Prostate gland (tissue), 2 donors: ENCODE results near the gene BCR. TPM values are rescaled to one million over a fixed set of nuclear protein-coding genes. Genes with fewer than 3 reads are reported as not detected.

Source experiments
- DNase-seq: peaks from one replicate; pipeline ENCODE4 v3.0.0-alpha.2; 2019; ENCODE audit warnings: low spot score
- H3K27ac ChIP-seq, 2 donors: fragments of 200-600 bp; sonication (generic); 2 replicates each; pipeline ENCODE4 v1.5.1; 2017 to 2019
- H3K27me3 ChIP-seq: fragments of 200-600 bp; sonication (generic); replicated peaks from 2 replicates; pipeline ENCODE4 v1.5.1; 2019; ENCODE audit not compliant: insufficient read depth
- H3K36me3 ChIP-seq, 2 donors: fragments of 200-600 bp; sonication (generic); 1 replicate in 1 of 2; 2 replicates in 1 of 2; pipeline versions ENCODE4 v1.5.1 to v1.8.1; 2017 to 2019
- H3K4me1 ChIP-seq: fragments of 200-600 bp; sonication (generic); replicated peaks from 2 replicates; pipeline ENCODE4 v1.5.1; 2019
- H3K4me3 ChIP-seq, 2 donors: fragments of 200-600 bp; sonication (generic); 2 replicates each; pipeline ENCODE4 v1.5.1; 2017 to 2019
- H3K9me3 ChIP-seq: fragments of 200-600 bp; sonication (generic); 2 replicates; pipeline ENCODE4 v1.5.1; 2017
- POLR2A ChIP-seq: fragments of 450-650 bp; IDR thresholded peaks from one replicate; pipeline ENCODE4 v1.6.1; 2016; ENCODE audit warnings: antibody characterized with exemption, mild to moderate bottlenecking
- POLR2AphosphoS5 ChIP-seq: sonication (generic); formaldehyde crosslinking; IDR thresholded peaks from one replicate; pipeline ENCODE4 v1.6.1; 2017; ENCODE audit warnings: antibody characterized with exemption
- WGBS: methylation state at CpG from one replicate; pipeline ENCODE4 v1.1.5; 2018; 5-methylcytosine and 5-hydroxymethylcytosine counted together
- intact Hi-C: fragments of 100-400 bp; cut with DNase I; formaldehyde crosslinking; loops from one replicate; pipeline ENCODE4 v1.14.2; 2022
- total RNA-seq, 2 donors: library from RNA; depleted of rRNA; stranded (reverse); fragments of >200 nt; gene quantifications; one replicate each; pipeline ENCODE4 v1.1.0, GENCODE V29; 2016
- TF ChIP-seq, protein P1 (sequence below), 4 experiments: fragments of 200-600 bp in 2 of 4; fragments of 450-650 bp in 2 of 4; sonication (generic) in 2 of 4; IDR thresholded peaks; 1 replicate in 3 of 4; 2 replicates in 1 of 4; pipeline ENCODE4 v1.5.1; 2016 to 2019; ENCODE audit warnings: antibody characterized with exemption in 4 of 4, mild to moderate bottlenecking in 2 of 4, moderate library complexity in 2 of 4

Gene BCR
- total RNA-seq, 2 donors from 2014 or later: 32.7 to 88.8 TPM

DNA sequence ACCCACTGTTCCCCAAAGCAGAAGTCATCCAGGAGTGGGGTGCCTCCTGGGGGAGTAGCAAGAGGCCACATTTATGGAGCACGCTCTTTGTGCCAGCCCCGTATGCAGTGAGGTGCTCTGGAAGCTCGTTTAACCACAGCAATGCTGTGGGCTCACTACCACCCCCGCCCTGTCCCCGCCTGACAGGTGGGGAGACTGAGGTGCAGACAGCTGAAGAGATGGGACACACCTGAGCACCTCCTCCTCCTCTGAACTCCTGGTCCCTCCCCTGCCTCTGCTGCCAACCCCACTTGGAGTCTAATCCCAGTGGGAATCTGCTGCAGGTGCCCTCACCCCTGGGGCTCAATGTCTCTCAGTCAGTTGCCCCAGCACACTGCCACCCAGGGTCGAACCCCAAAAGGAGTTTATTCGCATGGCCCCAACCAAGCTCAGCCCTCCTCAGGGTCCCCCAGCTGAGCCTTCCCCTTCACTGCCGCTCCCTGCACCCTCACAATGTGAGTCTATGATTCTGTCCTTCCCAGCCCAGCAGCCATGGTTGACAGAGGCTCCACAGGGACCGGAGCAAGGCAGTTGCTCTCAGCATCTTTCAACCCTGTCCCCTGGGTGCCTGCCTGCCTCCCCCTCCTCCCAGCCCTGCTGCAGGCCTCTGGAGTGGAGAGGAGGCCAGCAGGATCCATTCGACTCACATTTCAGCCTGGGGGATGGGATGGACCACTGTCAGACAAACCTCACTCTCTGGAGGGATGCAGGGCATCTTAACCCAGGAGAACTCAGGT, 13.3 kb upstream of the BCR start:
- no peak overlapping the region for H3K27ac ChIP-seq
- intact Hi-C loops: no loop called here
- no peak overlapping the region for H3K4me3 ChIP-seq
- TF ChIP-seq, protein P1, sequence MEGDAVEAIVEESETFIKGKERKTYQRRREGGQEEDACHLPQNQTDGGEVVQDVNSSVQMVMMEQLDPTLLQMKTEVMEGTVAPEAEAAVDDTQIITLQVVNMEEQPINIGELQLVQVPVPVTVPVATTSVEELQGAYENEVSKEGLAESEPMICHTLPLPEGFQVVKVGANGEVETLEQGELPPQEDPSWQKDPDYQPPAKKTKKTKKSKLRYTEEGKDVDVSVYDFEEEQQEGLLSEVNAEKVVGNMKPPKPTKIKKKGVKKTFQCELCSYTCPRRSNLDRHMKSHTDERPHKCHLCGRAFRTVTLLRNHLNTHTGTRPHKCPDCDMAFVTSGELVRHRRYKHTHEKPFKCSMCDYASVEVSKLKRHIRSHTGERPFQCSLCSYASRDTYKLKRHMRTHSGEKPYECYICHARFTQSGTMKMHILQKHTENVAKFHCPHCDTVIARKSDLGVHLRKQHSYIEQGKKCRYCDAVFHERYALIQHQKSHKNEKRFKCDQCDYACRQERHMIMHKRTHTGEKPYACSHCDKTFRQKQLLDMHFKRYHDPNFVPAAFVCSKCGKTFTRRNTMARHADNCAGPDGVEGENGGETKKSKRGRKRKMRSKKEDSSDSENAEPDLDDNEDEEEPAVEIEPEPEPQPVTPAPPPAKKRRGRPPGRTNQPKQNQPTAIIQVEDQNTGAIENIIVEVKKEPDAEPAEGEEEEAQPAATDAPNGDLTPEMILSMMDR (IDR thresholded peaks at IDR 0.05): no peak
- WGBS: 75% methylated on average over 10 of the region's 10 CpGs
- H3K9me3 ChIP-seq: no peaks in the 10 kb centered on the region
- H3K4me1 ChIP-seq: peaks cover 6% of the 10 kb centered on the region
- DNase-seq: no peak
- no peaks in the 10 kb centered on the region for H3K27me3 ChIP-seq
- H3K36me3 ChIP-seq: no peaks in the 10 kb centered on the region

DNA sequence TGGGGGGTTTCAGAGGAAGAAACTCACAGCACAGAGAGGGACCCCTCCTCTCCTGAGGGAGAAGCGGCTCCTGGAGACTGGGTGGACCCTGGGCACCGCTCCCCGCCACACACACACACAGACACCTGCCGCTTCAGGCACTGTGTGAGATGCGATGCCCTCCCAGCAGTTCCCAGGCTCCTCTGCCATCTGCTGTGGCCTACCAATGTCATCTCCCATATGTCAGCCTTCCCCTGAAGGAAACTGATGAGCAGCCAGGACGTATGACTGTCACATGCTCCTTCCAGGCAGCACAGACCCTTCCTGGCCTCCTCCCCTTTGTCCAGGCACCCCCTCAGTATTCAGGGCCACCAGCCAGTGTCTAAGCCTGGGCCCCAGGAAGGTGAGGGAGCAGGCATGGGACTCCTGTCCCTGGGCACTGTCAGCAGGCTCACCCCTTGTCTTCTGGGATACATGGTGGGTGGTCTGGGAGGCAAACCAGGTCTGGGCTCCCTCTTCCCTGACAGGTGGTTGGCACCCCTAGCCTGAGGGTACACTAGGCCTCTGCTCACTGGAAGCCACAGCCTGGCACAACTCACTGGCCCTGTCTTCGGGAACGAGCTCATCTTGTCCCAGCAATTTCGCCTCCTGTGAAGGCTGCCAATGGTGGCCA, 11.8 kb upstream of the BCR start:
- 90% methylated on average over 6 of the region's 9 CpGs for WGBS
- TF ChIP-seq POLR2A (no peak), POLR2AphosphoS5 (no peak)
- TF ChIP-seq, protein P1 (IDR thresholded peaks at IDR 0.05): no peak
- DNase-seq: no peak
- H3K27me3 ChIP-seq: no peaks in the 10 kb centered on the region
- no peaks in the 10 kb centered on the region for H3K9me3 ChIP-seq
- no peak overlapping the region for H3K27ac ChIP-seq
- H3K4me3 ChIP-seq: no peak overlapping the region
- no peaks in the 10 kb centered on the region for H3K36me3 ChIP-seq
- H3K4me1 ChIP-seq: peaks cover 6% of the 10 kb centered on the region
- intact Hi-C loops: no loop called here

DNA sequence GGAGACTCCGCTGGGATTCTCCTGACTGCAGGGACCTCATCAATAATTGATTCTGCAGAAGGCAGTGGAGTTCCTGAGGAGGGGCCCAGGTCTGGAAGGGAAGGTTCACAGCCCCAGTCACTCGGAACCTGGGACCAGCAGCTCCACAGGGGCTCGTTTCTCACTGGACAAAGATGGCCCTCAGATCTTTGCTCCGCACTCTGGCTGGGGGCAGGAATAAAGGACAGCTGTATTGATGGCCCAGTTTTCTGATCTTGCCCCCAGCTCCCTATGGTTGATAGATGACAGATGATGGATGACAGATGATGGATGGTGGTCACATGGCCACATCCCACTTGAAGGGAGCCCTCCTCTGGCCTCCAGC, 11.3 kb upstream of the BCR start:
- TF ChIP-seq POLR2AphosphoS5 (no peak), POLR2A (no peak)
- TF ChIP-seq, protein P1 (IDR thresholded peaks at IDR 0.05): no peak
- H3K27me3 ChIP-seq: no peaks in the 10 kb centered on the region
- H3K4me3 ChIP-seq: no peak overlapping the region
- intact Hi-C loops: no loop called here
- DNase-seq: no peak
- peaks cover 3% of the 10 kb centered on the region for H3K4me1 ChIP-seq
- WGBS: 100% methylated on average over 3 of the region's 4 CpGs
- H3K27ac ChIP-seq: no peak overlapping the region
- H3K9me3 ChIP-seq: no peaks in the 10 kb centered on the region
- no peaks in the 10 kb centered on the region for H3K36me3 ChIP-seq

DNA sequence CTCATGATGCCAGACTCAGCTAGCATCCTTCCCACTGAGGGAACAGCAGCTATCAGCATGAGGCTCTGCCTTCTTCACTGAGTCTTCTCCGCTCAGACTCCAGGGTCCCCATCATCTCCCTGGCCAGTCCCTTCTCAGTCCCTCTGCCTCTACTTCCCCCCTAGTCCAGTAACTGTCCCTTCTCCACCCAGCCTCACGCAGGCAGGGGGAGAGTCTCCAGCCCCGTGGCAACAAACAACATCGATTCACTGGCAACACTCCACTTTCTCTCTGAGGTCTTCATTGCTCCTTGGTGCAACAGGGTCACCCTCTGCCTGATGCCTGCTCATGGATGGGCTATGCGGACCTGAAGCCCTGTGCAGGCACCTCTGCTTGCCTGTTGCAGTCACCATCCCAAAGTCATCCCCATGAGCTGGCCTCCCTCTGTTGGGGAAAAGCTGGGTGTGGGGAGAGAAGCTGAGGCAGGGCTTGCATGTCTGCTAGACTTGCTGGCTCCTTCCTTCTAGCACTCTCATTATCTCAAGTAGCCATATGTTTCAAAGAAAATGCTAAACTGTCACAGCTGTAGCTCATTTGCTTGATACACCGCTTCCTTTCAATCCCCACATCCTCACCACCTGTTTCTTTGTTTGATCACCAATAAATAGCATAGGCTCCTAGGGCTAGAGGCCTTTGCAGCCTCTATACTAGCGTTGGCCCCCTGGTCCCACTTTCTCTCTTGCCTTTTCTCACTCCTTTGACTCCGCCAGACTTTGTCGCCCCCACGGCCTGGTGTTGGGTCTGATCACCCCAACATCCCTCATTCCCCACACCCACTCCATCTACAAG, 4.3 kb upstream of the BCR start:
- Histone ChIP-seq H3K9me3 (no peaks in the 10 kb centered on the region), H3K4me1 (peaks cover 4% of the 10 kb centered on the region), H3K27me3 (no peaks in the 10 kb centered on the region), H3K36me3 (no peaks in the 10 kb centered on the region), H3K4me3 (no peak overlapping the region), H3K27ac (no peak overlapping the region)
- TF ChIP-seq, protein P1 (IDR thresholded peaks at IDR 0.05): no peak
- no peak for TF ChIP-seq POLR2AphosphoS5
- TF ChIP-seq POLR2A: no peak
- intact Hi-C loops: loop anchor here (5.0 kb wide), 1 partner anchor 211 kb away; no protein-coding TSS in a partner anchor
- 96% methylated on average over 10 of the region's 10 CpGs for WGBS
- no peak for DNase-seq
